GM18505 (cell line): ENCODE results near the gene CTAG2.
"Not testable (repeated sequence)": the region's sequence is repeated elsewhere in the genome, so short reads cannot be mapped to it uniquely, and the experiment has no call there.

Source experiments
- ATAC-seq: cut with Tn5 transposase; IDR thresholded peaks from one replicate; pipeline ENCODE4 v1.9.1; 2021; ENCODE audit not compliant: unreplicated experiment
- POLR2A ChIP-seq: IDR thresholded peaks from 4 replicates; pipeline ENCODE4 v1.6.1; 2011; ENCODE audit warnings: borderline replicate concordance; ENCODE audit not compliant: insufficient read depth, insufficient read length; ENCODE audit errors: extremely low read depth

The CTAG2 gene

DNA sequence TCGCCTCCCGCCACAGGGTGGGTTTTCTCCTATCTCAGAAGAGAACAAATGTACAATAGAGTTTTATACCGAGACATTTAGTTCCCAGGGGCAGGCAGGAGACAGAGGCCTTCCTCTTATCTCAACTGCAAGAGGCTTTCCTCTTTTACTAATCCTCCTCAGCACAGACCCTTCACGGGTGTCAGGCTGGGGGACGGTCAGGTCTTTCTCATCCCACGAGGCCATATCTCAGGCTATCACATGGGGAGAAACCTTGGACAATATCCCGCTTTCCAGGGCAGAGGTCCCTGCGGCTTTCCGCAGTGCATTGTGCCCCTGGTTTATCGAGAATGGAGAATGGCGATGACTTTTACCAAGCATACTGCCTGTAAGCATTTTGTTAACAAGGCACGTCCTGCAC lies 44.6 kb downstream of the CTAG2 start:
- not testable (repeated sequence) for ATAC-seq

DNA sequence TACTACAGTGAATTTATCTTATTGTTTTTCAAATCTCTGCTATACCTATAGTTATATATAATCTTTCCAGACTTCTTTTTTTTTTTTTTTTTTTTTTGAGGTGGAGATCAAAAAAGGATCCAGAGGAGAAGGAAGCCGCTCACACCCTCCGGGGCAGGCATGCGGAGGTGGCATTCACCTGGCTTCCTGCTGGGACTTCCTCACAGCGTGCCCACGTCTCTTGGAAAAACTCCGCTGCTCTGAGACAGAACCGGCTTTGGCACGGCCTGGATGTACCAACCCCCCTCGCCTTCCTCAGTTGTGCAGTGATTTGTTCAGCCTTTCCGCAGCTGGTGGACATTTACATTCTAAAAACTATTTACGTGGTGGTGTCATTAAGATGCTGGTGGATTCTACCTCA lies 45.4 kb downstream of the CTAG2 start:
- not testable (repeated sequence) for ATAC-seq

DNA sequence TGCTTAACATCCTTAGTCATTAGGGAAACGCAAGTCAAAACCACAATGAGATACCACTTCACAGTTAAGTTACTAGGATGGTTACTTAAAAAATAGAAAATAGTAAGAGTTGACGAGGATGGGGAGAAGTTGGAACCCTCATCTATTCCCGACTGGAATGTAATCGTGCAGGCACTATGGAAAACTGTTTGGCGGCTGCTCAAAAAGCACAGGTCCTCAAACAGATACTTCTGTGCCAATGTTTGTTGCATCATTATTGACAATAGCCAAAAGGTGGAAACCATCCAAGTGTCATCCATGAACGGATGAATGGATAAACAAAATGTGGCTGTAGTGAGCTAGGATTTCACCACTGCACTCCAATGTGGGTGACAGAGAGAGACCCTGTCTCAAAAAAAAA lies 46.0 kb downstream of the CTAG2 start:
- TF ChIP-seq POLR2A = no peak
- ATAC-seq = no peak

DNA sequence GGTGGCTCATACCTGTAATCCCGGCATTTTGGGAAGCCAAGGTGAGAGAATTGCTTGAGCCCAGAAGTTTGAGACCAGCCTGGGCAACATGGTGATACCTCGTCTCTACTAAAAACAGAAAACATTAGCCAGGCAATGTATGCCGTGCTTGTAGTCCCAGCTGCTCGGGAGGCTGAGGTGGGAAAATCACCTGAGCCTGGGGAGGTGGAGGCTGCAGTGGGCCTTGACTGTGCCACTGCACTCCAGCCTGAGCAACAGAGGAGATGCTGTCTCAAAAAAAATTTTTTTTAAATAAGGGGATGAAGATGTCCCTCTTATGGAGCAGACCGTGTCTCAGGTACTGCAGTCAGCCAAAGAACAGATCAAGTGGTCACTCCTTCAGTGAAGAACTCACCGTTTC lies 47.8 kb downstream of the CTAG2 start:
- ATAC-seq = no peak
- no peak for TF ChIP-seq POLR2A

DNA sequence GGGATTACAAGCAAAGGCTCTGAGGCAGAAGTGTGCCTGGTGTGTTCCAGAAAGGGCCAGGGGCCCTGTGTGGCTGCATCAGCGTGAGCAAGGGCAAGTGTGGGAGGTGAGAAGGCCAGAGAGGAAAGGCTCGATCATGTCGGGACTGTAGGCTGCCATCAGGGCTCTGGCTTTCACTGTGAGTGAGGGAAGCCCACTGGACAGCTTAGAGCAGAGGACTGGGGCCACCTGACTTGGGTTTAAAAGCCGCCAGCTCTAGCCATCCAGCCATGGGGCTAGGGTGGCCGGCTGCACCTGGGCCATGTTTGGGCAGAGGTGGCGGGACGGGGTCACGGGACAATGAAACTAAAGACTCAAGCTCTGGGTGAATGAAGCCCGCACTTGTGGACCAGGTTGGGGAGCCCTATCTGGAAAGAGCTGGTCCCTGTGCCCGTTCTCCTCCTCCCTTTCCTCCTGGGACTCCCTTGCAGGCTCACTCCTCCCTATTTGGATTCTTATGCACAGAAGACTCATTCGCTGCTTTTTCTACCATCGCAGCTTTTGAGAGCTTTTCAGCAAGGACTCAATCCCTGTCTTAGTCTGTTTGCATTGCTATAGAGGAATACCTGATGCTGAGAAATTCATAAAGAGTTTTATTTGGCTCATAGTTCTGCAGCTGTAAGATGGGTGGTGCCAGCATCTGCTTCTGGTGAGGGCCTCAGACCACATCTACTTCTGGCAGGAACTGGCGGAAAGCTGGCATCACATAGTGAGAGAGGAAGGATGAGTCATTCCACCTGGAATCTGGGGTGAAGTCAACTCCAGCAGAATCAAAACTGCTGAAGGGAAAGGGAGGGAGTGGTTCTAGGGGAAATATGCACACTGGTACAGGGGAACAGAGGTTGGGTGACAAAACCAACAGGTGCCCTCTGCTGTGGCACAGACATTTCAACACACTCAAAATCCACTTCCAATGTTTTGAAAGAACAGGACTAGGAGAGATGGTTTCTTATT lies 49.6 kb downstream of the CTAG2 start:
- ATAC-seq = no peak
- no peak for TF ChIP-seq POLR2A

DNA sequence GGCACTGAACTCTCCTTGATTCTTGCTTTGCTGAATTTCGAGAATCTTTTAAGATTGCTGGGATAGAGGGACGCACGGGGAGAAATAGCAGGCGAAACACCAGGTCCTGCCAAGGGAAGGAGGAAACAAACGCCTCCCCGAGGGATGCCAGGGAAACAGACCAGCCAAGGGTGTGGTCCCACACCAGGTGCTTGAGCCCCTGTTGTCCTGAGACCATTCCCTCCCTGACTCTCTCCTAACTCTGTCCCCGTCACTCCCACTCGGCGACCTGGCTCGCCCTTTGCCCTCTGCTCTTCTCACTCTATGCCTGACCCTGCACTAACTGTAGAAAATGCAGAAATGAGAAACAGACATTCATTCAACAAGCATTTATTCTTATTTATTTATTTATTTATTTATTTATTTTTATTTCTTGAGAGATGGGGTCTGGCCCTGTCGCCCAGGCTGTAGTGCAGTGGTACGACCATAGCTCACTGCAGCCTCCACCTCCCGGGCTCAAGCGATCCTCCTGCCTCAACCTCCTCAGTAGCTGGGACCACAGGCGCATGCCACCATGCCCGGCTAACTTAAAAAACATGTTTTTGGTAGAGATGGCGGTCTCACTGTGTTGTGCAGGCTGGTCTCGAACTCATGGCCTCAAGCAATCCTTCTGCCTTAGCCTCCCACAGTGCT lies 50.5 kb downstream of the CTAG2 start:
- no peak for ATAC-seq
- TF ChIP-seq POLR2A = no peak

DNA sequence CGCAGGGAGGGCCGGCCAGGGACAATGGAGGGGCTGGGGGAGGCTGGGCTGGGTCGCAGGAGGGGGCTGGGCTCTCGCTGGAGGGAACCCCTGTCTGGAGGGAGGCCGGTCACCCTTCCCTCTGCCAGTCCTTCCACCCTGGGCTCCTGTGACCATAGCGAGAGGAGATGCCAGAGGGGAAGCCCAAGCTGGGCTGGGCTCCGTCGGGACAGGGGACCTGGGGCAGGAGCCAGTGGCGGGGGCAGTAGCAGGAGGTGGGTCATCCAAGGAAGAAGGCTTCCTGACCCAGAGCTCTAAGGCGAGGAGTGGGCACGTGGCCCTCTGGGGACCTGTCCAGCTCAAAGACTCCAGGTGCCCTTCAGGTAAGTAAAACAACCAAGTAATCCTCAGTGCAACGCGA lies 51.2 kb downstream of the CTAG2 start:
- no peak for ATAC-seq
- TF ChIP-seq POLR2A = no peak
